NCI-H226 (cell line): ENCODE results near the gene CUEDC1.
A peak's percentile ranks its signal among the peaks of the same experiment; 100 is the strongest.

ENCODE experiments used
- DNase-seq: peaks from one replicate; pipeline ENCODE4 v3.0.0-alpha.2; 2015

Gene CUEDC1

GRCh38 chr17:57874434-57875289 lies 80.5 kb downstream of the CUEDC1 start:
- peak; percentile 95 for DNase-seq

GRCh38 chr17:57874058-57874419 lies 81.2 kb downstream of the CUEDC1 start:
- no peak for DNase-seq

- DNase-seq, result no peak
Observed at GRCh38 chr17:57873261-57874057, 81.8 kb downstream of the CUEDC1 start.

- DNase-seq, result no peak
Observed at GRCh38 chr17:57872536-57872935, 82.7 kb downstream of the CUEDC1 start.

GRCh38 chr17:57871863-57872262 lies 83.3 kb downstream of the CUEDC1 start:
- no peak for DNase-seq

- no peak for DNase-seq
Observed at GRCh38 chr17:57871155-57871554, 84.1 kb downstream of the CUEDC1 start.

- no peak for DNase-seq
Observed at GRCh38 chr17:57870283-57870635, 85.0 kb downstream of the CUEDC1 start.

GRCh38 chr17:57869617-57870282 lies 85.5 kb downstream of the CUEDC1 start:
- DNase-seq, result peak; percentile 71

GRCh38 chr17:57868910-57869616 lies 86.1 kb downstream of the CUEDC1 start:
- DNase-seq, result no peak

GRCh38 chr17:57868007-57868909 lies 87.0 kb downstream of the CUEDC1 start:
- DNase-seq, result peak; percentile 84

GRCh38 chr17:57867126-57867525 lies 88.1 kb downstream of the CUEDC1 start:
- DNase-seq, result no peak

- no peak for DNase-seq
Observed at GRCh38 chr17:57866723-57867122, 88.5 kb downstream of the CUEDC1 start.

- DNase-seq, result no peak
Observed at GRCh38 chr17:57866319-57866718, 88.9 kb downstream of the CUEDC1 start.

GRCh38 chr17:57864273-57864672 lies 90.9 kb downstream of the CUEDC1 start:
- DNase-seq, result no peak

- no peak for DNase-seq
Observed at GRCh38 chr17:57862694-57863667, 92.2 kb downstream of the CUEDC1 start.

GRCh38 chr17:57861790-57862693 lies 93.2 kb downstream of the CUEDC1 start:
- no peak for DNase-seq

GRCh38 chr17:57861000-57861789 lies 94.0 kb downstream of the CUEDC1 start:
- no peak for DNase-seq

GRCh38 chr17:57860414-57860999 lies 94.7 kb downstream of the CUEDC1 start:
- DNase-seq, result no peak
